Right atrium auricular region (tissue), 2 donors: ENCODE results near the gene PNMA5. TPM values are rescaled to one million over a fixed set of nuclear protein-coding genes. Genes with fewer than 3 reads are reported as not detected.
"Not testable (repeated sequence)": the region's sequence is repeated elsewhere in the genome, so short reads cannot be mapped to it uniquely, and the experiment has no call there.

Experiments
- DNase-seq: peaks from one replicate; pipeline ENCODE4 v3.0.0-alpha.2; 2019; ENCODE audit warnings: low spot score
- H3K27ac ChIP-seq, 2 donors: fragments of 200-600 bp; sonication (generic); 1 replicate in 1 of 2; 2 replicates in 1 of 2; pipeline ENCODE4 v1.5.1; 2016 to 2019
- H3K27me3 ChIP-seq, 2 donors: fragments of 200-600 bp; sonication (generic); one replicate each; pipeline versions ENCODE4 v1.5.1 to v1.6.0; 2017 to 2019
- H3K36me3 ChIP-seq: fragments of 200-600 bp; sonication (generic); one replicate; pipeline ENCODE4 v1.5.1; 2016
- H3K4me1 ChIP-seq, 2 donors: fragments of 200-600 bp; sonication (generic); one replicate each; pipeline versions ENCODE4 v1.5.1 to v1.6.0; 2017 to 2019
- H3K4me3 ChIP-seq, 2 donors: fragments of 200-600 bp; sonication (generic); 1 replicate in 1 of 2; 2 replicates in 1 of 2; pipeline ENCODE4 v1.5.1; 2017 to 2019; ENCODE audit warnings: mild to moderate bottlenecking in 1 of 2, moderate library complexity in 1 of 2
- H3K9me3 ChIP-seq, 2 donors: fragments of 200-600 bp; sonication (generic); one replicate each; pipeline ENCODE4 v1.5.1; 2019
- total RNA-seq, 2 donors: library from RNA; depleted of rRNA; stranded (reverse); fragments of >200 nt; gene quantifications; one replicate each; pipeline ENCODE4 v1.1.0, GENCODE V29; 2016
- TF ChIP-seq, protein P1 (sequence below), 2 donors: fragments of 200-600 bp; sonication (generic); IDR thresholded peaks; one replicate each; pipeline ENCODE4 v1.5.1; 2019; ENCODE audit warnings: antibody characterized with exemption in 2 of 2

The PNMA5 gene
- total RNA-seq, 2 donors from 2014 or later = not detected

DNA sequence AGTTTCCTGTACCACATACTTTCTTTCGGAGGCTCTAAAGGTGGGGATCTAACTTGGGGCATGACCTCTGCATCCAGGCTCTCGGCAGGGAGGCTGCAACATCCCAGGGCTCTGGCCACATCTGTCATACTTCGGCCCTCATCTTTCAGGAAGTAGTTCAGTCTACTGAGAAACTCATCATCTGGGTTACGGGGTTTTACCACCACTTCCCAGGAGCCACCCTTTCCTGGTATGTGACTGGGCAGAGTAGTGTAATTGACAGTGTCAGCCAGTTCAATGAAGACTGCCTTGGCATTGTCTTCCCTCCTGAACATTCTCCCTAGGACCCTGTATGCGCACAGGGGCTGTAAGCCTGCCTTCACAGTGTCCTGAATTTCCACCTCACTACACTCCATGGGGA lies 2.8 kb downstream of the PNMA5 start:
- Histone ChIP-seq H3K4me1 (no peaks in the 10 kb centered on the region), H3K27me3 (no peaks in the 10 kb centered on the region), H3K36me3 (no peaks in the 10 kb centered on the region), H3K27ac (no peak overlapping the region), H3K4me3 (no peak overlapping the region), H3K9me3 (no peaks in the 10 kb centered on the region)
- no peak for DNase-seq
- TF ChIP-seq, protein P1, sequence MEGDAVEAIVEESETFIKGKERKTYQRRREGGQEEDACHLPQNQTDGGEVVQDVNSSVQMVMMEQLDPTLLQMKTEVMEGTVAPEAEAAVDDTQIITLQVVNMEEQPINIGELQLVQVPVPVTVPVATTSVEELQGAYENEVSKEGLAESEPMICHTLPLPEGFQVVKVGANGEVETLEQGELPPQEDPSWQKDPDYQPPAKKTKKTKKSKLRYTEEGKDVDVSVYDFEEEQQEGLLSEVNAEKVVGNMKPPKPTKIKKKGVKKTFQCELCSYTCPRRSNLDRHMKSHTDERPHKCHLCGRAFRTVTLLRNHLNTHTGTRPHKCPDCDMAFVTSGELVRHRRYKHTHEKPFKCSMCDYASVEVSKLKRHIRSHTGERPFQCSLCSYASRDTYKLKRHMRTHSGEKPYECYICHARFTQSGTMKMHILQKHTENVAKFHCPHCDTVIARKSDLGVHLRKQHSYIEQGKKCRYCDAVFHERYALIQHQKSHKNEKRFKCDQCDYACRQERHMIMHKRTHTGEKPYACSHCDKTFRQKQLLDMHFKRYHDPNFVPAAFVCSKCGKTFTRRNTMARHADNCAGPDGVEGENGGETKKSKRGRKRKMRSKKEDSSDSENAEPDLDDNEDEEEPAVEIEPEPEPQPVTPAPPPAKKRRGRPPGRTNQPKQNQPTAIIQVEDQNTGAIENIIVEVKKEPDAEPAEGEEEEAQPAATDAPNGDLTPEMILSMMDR (IDR thresholded peaks at IDR 0.05) = no peak

DNA sequence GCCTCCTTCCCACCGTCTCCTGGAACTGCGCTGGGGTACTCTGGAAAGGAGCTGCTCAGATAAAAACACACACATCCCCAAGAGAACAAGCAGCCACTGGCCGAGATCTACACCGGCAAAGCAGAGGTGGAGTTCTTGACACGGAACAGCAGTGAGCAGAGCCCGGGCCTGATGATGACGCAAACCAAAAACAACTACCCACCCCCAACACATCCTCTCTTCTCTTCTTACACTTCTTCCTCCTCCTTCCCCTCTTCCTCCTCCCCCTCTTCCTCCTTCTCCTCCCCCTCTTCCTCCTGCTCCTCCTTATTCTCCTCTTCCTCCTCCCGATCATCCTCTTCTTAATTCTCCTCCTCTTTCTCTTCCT lies 4.6 kb downstream of the PNMA5 start:
- H3K36me3 ChIP-seq = no peaks in the 10 kb centered on the region
- no peaks in the 10 kb centered on the region for H3K4me1 ChIP-seq
- TF ChIP-seq, protein P1 (IDR thresholded peaks at IDR 0.05) = no peak
- no peaks in the 10 kb centered on the region for H3K9me3 ChIP-seq
- no peak overlapping the region for H3K4me3 ChIP-seq
- no peak overlapping the region for H3K27ac ChIP-seq
- H3K27me3 ChIP-seq = no peaks in the 10 kb centered on the region
- no peak for DNase-seq

DNA sequence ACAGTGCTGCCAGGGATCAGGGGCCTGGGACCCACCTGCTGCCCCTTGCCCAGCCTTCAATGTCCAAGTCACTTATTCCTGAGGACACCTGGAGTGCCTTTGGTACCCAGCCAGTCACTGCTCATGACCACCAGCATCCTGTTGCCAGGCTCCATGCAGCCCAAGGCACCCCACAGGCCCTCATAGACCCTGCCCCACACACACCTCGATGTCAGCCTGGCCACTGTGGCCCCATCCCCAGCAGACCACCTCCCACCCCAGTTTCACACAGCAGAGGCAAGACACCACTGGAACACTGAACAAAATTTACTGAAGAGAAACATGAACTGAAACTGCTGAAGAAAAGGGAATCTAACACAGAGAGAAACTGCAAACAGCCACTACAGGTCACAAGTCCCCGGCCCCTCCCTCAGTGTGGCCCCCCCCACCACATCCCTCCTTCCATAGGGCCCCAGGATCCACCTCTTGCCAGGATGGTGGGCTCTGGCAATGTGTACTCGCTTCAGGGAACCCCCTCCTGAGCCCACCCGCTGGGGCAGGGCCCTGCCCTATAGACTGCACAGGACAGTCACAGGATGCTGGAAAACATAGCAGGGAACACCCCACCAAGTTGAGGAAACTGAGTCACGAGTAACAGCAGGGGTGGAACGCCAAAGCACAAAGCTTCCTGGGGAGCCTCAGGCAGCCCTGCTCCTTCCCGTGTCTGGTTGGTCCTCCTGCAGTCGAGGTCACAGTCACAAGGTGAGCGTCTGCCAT lies 5.2 kb downstream of the PNMA5 start:
- H3K27ac ChIP-seq = no peak overlapping the region
- H3K9me3 ChIP-seq = no peaks in the 10 kb centered on the region
- TF ChIP-seq, protein P1 (IDR thresholded peaks at IDR 0.05) = no peak
- H3K4me3 ChIP-seq = no peak overlapping the region
- no peak for DNase-seq
- H3K27me3 ChIP-seq = no peaks in the 10 kb centered on the region
- H3K36me3 ChIP-seq = no peaks in the 10 kb centered on the region
- no peaks in the 10 kb centered on the region for H3K4me1 ChIP-seq

DNA sequence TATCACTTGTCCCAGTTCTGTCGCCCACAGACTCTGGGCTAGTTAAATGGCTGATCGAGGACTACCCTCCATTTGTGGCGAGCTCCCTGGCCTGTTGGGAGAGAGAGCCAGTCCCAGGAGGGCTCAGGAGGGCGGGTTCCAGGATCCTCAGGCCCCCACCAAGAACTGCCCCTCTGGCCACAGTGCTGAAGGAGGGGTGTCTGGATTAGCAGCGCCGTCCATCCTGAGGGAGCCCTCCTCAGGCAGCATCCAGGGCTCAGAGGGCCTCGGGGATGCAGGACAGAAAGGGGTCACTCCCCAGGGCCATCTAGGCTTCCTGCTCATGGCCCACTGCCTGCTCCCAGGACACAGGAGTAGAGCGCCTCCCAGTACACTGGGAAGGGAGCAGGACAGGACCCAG lies 6.1 kb downstream of the PNMA5 start:
- Histone ChIP-seq H3K27me3 (no peaks in the 10 kb centered on the region), H3K4me1 (no peaks in the 10 kb centered on the region)
- TF ChIP-seq, protein P1 (IDR thresholded peaks at IDR 0.05) = no peak

DNA sequence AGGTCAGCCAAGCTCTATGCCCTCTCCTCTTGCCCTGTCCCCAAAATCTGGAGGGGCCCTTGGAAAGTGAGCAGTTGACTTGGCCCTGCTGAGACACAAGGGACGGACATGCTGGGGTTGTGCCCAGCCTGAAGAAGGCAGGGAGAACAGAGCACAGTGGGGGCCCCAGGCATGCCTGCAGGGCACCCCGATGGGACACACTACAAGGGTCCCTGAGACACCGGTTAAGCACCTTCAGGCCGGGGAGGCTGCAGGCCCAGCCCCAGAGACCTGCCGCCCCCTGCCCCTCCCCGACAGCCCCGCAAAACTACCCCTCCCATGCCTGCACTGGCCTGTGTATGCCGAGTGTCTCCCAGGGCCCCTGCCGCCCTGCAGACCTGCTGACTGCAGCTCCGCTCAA lies 6.8 kb downstream of the PNMA5 start:
- not testable (repeated sequence) for H3K4me1 ChIP-seq, H3K27ac ChIP-seq, H3K4me3 ChIP-seq, DNase-seq, H3K9me3 ChIP-seq, H3K36me3 ChIP-seq, H3K27me3 ChIP-seq

More for the DNA sequence above, 6.1 kb downstream of the PNMA5 start:
- H3K9me3 ChIP-seq = no peaks in the 10 kb centered on the region
- no peak overlapping the region for H3K4me3 ChIP-seq
- DNase-seq = no peak
- no peak overlapping the region for H3K27ac ChIP-seq
- H3K36me3 ChIP-seq = no peaks in the 10 kb centered on the region

DNA sequence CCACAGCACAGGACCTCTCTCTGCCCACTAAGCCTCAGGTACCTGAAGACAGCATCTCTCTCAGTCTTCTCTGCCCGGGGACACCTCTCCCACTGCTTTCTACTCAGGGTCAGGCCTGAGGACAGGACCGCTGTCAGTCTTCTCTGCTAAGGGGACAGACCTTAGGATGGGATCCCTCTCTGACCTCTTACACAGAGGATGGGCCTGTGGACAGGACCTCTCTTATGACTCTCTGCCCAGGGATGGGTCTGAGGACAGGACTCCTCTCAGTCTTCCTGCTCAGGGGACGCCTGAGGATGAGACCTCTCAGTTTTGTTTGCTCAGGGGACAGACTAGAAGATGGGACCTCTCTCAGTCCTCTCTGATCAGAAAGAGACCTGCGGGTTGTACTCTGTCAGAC lies 8.5 kb downstream of the PNMA5 start:
- not testable (repeated sequence) for H3K4me3 ChIP-seq, H3K27me3 ChIP-seq, H3K9me3 ChIP-seq, H3K4me1 ChIP-seq, H3K27ac ChIP-seq, H3K36me3 ChIP-seq, DNase-seq

DNA sequence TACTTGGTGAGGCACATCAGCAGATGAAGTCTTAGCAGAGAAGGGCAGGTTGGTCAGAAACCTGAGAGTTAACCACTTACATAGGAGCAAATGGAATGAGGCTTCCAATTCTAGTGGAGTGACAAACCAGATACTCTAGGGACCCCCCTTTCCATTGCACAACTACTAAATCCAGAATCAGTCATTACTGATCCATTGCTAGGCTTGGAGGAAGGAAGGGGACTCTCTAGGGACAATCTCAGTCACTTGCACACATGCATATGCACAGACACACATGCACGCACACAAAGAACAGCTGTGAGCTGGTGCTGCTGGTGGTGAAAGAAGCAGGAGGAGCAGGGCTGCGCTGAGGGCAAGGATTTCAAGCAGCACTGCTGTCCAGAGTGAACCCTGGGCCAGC lies 25.7 kb downstream of the PNMA5 start:
- TF ChIP-seq, protein P1 (IDR thresholded peaks at IDR 0.05) = no peak
- no peaks in the 10 kb centered on the region for H3K27me3 ChIP-seq
- no peak for DNase-seq
- no peaks in the 10 kb centered on the region for H3K4me1 ChIP-seq
- no peaks in the 10 kb centered on the region for H3K36me3 ChIP-seq
- H3K27ac ChIP-seq = no peak overlapping the region
- no peak overlapping the region for H3K4me3 ChIP-seq
- no peaks in the 10 kb centered on the region for H3K9me3 ChIP-seq
